SKM-1 treated with dmso at 0.1 percent for 144 hours (cell line): ENCODE measurements around the gene RNF212.

Experiments used
- DNase-seq: peaks from one replicate; lab custom pipeline; 2025; ENCODE audit not compliant: unreplicated experiment; lab: John Stamatoyannopoulos, UW

Gene RNF212

DNA sequence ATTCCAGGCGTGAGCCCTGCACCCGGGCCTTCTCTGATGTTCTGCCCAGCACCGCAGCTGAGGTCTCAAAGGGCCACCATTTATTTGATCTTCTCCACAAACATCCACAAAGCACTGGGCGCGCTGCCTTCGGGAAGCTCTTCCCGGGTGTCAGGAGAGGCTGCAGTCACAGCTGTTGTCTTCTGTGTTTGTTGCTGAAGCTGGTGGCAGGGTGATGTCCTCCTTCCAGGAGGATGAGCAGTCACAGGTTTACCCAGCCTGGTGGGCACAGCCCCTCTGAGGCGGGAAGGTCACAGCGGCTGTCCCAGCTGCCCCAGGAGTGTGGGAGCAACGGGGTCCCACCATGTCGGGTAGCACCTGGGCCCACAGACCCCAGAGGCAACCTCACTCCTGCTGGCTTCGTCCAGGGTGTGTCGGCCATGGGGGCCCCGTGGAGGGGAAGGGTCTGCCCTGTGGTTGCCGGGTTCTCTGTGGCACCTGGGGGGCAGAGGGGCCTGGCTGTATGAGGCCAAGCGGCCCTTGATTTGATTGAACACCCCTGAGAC is 74.3 kb downstream of the RNF212 start:
- DNase-seq = no peak

DNA sequence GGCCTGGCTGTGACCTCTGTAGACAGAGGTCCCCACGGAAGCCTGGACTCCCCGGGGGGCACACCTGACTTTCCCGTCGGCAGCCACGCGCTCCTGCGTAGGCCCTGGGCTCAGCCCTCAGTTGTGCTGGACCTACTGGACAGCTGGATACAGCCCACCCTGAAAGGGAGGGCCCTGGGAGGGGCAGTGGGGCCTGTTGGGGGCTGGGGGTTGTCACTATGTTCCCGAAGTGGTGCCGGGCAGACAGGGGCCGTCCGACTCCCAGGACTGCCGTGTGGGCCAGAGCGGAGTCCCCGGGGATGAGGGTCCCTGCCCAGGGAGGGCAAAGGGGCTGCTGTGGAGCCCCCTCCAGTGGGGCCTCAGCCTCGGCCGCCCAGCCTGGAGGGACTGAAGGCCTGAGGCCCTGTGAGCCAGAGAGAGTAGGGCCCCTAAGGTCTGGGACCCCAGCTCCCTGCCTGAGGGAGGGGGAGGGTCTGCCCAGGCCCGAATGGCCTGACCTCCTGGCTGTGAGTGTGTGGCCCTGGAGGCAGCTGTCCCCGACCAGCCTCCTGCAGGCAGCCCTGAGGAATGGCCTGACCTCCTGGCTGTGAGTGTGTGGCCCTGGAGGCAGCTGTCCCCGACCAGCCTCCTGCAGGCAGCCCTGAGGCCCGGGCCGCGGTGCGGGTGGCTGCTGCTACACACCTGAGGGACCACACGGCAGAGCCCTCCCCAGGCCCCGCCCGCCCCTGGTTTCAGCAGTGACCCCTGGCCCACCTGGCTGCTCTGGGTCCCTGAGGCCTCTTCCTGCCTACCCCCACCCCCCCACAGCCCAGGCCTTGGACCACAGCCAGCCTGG is 76.2 kb downstream of the RNF212 start:
- no peak for DNase-seq

DNA sequence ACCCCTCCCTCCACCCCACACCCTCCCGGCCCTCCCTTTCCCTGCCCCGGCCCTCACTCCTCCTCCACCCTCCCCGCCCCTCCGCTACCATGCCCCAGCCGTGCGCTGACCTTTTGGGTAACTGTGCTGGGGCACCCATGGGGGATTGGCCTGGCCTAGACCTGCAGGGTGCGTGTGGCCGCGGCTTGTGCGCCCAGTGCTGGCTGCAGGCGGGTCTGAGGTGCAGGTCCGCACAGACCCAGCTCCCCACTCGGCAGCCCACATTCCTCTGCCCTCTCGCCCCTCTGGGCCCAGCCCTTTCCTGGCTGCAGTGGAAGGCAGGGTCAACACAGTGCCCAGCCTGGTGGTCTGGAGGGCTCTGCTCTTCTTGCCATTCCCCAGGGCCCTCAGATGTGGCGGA is 77.3 kb downstream of the RNF212 start:
- no peak for DNase-seq

DNA sequence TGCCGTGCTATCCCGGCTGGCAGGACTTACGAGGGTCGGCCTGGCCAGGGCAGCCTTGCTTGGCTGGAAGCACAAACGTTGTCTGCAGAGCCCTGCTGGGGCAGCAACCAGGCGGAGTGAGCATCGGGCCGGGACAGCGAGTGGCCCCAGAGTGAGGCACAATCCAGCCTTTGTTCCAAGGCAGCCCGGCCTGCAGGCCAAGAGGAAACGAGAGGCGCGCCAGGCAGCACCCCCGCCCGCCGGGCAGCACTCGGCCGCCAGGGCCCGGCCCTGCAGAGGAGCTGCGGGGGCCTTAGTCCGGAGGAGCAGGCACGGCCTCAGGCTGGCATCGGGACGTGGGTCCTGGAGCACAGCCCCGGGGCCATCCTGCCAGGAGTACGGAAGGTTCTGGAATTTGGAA is 77.9 kb downstream of the RNF212 start:
- no peak for DNase-seq

DNA sequence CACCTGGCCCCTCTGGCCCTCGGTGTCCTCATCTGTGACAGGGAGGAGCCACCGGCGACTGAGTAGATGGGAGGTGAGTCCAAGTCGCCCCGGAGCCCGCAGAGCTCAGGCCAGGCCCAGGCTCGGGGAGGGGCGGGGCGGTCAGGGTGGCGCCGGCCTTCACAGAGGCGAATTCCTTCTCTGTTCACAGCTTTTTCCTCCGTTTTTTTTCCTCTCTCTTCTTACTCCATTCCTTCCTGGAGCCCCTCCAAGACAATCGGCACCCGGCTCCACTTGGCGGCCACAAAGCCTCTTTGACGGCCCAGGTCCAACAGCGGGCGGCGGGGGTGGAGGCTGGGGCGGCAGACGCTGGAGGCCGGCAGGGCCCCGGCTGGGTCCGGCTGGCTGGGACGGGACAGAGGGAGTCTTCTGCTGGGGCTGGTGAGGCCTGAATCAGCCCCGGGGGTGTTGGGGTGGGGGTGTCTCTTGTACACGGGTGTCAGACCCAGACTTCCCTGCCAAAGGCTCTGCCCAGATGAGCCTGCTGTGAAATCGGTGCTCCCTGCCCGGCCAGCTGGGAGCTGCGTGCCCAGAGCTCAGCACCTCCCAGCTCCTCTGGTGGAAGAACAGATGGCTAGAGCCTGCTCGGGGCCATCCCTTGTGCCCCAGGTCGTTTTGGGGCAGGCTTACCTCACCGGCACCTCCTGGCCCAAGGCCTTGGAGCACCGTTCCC is 79.4 kb downstream of the RNF212 start:
- no peak for DNase-seq

DNA sequence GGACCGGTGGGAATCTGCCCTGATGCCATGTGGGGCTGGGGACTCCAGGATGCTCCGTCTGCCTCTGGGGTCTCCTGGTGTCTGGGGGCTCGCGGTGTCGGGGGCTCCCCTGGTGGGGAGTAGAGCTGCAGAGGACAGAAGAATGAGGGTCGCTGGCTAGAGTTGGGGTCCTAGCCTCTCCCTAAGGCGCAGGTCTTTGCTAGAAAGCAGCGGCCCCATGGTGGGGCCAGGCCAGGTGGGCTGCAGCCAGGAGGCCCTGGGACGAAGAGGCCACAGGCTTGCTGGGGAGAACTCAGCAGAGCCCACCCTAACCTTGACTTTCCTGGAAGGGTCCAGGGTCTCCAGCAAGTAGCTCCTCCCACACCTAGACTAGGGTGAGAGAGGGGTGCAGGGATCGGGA is 80.5 kb downstream of the RNF212 start:
- DNase-seq = no peak

DNA sequence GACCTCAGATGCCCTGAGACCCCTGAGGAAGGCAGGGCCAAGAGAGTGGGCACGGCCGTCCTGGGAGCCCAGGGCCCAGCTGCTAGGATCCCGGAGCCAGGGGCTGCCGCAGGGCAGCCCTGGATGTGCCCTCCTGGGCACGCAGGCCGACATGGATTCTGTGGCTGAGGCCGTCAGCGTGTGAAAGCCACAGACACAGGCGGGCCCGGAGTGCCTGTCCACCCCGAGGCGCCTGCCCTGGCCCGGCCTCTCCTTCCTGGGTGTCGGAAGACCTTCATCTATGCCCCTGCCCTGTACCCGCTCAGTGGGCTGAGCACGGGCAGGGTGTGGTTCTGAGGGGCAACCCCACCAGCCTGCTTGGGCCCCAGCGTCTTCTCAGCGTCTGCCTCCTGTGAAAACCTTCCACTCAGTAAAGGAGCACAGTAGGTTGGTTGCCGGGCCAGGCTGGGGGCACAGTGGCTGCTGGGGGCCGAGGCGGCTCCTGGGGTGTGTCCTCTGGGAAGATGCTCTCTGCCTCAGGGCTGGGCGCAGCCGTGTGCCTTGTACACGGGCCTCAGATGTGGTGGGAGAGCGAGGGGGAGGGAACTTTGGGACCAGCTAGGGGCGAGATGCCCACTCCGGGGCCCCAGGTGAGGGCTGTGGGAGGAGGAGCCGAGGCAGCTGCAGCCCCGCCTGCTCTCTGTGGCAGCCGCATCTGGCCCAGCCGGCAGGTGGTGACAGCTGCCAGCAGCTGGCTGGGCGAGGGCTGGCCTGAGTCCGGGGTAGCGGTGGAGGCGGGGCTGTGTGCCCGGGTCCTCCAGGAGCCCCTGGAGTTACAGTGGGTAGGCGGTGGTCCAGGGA is 81.2 kb downstream of the RNF212 start:
- no peak for DNase-seq

DNA sequence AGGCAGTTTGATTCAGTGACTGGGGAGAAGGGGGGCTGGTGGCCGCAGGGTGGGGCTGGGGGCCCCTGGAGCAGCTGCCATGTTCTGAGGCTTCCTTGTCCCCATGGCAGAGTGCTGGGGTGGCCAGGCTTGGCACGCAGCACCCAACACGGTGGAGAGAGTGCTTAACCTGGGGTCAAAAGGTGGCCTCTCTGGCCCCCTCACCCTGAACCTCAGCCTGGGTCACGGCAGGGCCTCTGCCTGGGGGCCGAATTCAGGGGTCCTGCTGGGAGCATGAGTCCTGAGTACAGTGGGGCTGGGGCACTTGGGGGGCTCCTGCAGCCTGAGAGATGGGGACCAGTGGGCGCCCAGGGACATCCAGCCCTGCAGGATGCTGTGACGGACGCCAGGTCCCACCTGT is 82.0 kb downstream of the RNF212 start:
- no peak for DNase-seq

DNA sequence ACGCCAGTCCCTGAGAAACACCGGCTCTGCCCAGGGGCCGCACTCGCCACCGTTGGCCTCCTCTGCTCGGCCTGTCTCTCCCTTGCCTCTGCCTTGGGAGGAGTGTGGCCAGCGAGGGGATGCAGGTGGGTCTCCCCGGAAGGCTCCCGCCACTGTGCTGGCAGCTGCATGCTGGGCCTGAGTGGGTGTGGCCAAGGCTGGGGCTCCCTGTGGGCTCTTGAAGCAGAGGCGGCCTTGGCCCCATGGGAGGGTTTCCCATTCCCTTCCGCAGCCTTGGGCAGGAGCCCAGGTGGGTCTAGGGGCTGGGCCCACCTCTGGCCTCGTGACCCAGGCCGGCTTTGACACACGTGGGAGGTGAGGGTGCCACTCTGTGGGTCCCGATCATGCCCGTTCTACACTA is 82.8 kb downstream of the RNF212 start:
- no peak for DNase-seq

DNA sequence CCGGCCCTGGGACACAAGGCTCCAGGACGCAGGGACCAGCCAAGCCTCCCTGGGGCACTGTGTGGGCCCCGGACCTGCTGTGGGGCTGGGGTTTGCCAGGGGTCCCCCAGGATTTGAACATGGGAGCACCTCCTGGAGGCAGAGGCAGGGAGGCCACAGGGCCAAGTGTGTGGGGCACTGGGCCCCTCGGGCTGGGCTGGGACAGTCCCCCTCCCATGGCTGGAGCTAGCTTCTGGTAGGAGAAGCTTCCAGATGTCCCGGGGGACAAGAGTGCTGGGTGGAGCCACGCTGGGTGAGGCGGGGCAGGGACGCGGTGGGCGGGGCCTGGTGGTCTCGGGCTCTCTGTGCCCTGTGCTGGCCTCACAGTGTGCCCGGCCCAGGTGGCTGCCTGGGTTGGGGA is 83.3 kb downstream of the RNF212 start:
- DNase-seq = no peak

DNA sequence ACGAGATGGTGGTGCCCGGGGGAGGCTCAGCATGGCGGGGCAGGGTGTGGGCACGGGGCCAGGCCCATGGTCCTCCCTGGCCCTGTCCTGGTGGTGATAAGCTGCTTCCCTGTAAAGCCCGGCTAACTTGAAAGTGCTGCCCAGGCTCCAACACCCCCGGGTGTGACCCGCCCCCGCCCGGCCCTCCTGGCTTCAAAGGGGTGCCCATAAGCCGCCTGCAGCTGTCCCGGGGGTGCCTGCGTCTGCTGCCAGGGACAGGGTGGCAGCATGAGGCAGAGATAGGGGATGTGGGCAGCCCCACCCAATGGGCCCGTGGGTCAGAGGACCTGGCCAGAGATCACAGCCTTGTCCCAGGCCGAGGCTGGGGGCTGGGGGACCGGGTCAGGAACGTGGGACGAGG is 83.8 kb downstream of the RNF212 start:
- DNase-seq = no peak

DNA sequence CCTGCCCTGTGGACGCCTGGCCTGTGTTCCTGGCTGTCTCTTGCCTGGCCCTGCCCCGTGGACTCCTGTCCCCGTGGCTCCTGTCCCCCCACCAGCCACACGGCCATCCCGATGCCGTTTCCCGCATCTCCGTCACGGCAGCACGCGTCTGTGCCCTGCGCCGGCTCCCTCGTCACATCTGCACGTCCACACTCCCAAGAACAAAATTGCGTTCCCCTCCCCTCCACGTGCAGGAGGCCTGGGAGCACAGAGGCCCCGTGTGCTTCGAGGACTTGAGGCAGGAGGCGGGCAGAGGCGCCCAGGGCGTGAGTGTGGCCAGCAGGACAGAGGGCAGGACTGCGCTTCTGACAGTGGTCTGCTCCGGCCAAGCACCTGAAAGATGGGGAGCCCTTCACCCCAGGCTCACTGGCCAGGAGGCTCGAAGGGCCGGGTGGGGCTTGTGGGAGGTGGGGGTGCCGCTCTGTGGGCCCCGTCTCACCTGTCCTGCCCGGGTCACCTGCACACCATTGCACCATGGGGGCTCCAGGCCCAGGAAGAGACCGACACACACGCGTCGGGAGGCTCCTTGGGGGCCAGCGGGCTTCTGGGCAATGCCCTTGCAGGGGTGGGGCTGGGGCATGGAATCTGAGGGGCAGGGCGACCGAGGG is 84.7 kb downstream of the RNF212 start:
- no peak for DNase-seq

DNA sequence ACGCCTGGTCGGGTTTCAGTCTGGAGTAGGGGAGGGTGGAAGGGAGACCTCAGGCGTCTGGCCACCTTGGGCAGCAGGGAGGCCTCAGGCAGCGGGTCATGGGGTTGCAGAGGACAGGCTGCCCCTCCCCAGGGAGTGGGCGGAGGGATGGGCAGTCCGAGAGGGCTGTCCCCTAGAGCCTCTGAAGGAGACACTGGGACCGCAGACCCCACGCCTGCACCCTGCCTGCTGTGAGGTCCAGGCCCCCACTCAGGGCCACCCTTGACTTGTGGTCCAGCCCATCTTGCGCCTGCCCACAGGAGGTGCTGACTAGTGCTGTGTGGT is 85.5 kb downstream of the RNF212 start:
- DNase-seq = no peak

DNA sequence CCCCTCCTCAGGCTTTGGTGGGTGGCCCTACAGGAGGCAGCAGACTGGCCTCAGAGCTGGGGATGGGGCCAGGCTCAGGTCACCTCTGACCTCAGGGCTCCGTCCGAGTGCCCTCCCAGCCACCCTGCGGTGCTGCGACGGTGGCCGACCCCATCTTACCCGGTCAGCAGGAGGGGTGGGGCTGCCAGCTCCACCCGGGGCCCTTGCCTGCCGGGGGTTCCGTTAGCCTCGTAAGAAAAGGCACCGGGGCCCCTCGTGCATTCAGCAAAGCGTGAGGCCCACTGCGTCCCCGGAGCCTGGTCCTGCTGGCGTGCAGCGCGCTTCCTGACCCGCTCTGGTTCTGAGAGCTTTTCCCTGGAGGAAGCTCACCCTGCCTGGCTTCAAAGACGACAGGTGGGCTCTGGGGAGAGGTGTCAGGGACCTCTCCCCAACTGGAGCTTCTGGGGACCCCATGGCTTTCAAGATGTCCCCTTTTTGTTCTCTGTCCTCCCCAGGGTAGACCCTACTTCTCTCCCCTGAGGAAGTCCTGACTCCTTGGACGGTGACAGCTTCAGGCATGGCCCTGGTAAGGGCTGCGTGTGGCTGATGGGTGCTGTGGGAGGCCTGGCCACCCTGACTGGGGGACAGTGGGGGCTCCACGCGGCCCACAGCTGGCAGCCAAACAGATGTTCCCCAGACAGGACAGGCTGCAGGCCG is 86.0 kb downstream of the RNF212 start:
- no peak for DNase-seq

DNA sequence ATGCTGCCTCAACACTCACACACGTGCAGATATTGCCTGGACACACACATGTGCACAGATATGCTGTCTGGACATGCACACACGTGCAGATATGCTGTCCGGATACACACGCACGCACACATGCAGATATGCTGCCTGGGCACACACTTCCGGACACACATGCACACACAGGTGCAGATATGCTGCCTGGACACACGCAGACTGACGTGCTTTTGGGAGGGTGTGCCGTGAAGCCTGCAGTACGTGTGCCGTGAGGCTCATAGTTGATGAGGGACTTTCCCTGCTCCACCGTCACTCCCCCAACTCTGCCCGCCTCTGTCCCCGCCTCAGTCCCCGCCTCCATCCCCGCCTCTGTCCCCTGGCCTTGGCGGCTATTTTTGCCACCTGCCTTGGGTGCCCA is 87.2 kb downstream of the RNF212 start:
- no peak for DNase-seq

DNA sequence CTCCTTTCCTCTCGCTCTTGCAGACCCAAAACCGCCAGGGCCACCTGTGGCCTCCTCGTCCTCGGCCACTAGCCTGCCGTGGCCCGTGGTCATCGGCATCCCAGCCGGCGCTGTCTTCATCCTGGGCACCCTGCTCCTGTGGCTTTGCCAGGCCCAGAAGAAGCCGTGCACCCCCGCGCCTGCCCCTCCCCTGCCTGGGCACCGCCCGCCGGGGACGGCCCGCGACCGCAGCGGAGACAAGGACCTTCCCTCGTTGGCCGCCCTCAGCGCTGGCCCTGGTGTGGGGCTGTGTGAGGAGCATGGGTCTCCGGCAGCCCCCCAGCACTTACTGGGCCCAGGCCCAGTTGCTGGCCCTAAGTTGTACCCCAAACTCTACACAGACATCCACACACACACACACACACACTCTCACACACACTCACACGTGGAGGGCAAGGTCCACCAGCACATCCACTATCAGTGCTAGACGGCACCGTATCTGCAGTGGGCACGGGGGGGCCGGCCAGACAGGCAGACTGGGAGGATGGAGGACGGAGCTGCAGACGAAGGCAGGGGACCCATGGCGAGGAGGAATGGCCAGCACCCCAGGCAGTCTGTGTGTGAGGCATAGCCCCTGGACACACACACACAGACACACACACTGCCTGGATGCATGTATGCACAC is 88.3 kb downstream of the RNF212 start:
- DNase-seq = no peak

DNA sequence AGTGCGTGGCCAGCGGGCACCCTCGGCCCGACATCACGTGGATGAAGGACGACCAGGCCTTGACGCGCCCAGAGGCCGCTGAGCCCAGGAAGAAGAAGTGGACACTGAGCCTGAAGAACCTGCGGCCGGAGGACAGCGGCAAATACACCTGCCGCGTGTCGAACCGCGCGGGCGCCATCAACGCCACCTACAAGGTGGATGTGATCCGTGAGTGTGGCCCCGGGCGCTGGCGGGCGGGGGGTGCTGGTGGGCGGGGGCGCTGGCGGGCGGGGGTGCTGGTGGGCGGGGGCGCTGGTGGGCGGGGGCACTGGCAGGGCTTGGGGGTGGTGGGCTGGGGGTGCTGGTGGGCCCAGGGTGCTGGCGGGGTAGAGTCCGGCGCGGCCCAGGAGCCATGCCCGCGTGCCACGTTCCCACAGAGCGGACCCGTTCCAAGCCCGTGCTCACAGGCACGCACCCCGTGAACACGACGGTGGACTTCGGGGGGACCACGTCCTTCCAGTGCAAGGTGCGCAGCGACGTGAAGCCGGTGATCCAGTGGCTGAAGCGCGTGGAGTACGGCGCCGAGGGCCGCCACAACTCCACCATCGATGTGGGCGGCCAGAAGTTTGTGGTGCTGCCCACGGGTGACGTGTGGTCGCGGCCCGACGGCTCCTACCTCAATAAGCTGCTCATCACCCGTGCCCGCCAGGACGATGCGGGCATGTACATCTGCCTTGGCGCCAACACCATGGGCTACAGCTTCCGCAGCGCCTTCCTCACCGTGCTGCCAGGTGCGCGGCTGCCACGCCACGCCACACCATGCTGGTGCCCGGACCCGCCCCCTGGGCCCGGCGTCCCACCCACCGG is 89.2 kb downstream of the RNF212 start:
- DNase-seq = no peak

DNA sequence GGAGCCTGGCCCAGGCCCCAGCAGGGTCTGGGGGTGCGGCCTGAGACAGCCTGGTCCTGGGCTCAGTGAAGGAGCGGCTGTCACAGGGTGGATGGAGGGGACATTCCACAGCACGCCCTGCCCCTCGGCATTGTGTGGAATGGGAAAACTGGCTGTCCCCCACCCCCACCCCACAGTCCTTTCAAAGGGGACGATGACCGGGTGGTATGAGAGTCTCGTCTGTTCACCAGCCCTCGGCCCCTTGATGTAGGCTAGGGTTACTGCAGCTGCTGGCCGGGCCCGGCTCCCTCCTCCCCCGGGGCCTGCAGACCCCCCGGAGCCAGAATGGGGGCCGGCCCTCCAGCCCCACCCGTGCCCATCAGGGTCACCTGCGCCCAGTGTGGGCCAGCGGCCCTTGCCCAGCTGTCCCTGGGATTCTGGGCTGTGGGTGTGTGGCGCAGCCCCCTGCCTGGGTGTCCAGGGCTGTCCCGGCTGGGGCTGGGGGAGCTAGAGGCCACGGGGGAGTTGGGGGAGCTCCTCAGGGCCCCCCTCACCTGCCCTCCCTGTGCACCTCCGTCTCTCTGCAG is 90.2 kb downstream of the RNF212 start:
- no peak for DNase-seq

DNA sequence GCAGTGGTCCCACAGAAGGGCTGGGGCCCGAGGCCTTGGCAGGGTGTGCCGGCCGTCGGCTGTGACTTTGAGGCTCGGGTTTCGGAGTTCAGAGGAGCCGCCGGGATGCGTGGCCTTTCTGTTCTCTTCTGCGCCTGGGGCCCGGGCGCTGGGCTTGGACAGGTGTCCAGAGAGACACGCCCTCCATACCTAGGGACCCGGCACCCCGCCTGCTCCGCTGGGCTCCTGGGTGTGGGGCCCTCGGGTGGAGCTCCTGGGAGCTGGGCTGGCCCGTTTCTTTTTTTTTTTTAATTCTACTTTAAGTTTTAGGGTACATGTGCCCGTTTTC is 90.7 kb downstream of the RNF212 start:
- DNase-seq = no peak
